H1 (cell line): ENCODE measurements around the gene CERS3. TPM values are rescaled to one million over a fixed set of nuclear protein-coding genes. Genes with fewer than 3 reads are reported as not detected.

Experiments used
- CTCF ChIA-PET: fragments of 300-600 bp; sonication (Branson Sonifier 250); formaldehyde crosslinking; loops from one replicate; lab custom pipeline; 2021; ENCODE audit not compliant: partially characterized antibody; lab: Charles Lee
- POLR2A ChIA-PET: fragments of 300-600 bp; sonication (Branson Sonifier 250); formaldehyde crosslinking; loops from one replicate; lab custom pipeline; 2021; ENCODE audit warnings: inconsistent platforms; ENCODE audit not compliant: partially characterized antibody; lab: Charles Lee
- DNase-seq, 2 experiments: peaks; one replicate each; pipeline versions ENCODE4 v3.0.0 to v3.0.0-alpha.2; 2010 to 2022; ENCODE audit warnings: low spot score in 2 of 2, low read depth in 1 of 2, mixed read lengths in 1 of 2
- FAIRE-seq: peaks from 2 replicates; lab custom pipeline; 2011; peaks lifted over from hg19 to GRCh38; lab: Jason Lieb, UNC
- H2AFZ ChIP-seq: 2 replicates; pipeline ENCODE4 v1.8.1; 2012; ENCODE audit warnings: low read length, inconsistent platforms
- H2AK5ac ChIP-seq: 2 replicates; pipeline ENCODE4 v1.6.1; 2013; ENCODE audit warnings: low read depth, low read length
- H2BK120ac ChIP-seq: replicated peaks from 2 replicates; pipeline ENCODE3; 2013; ENCODE audit warnings: low read depth, low read length, inconsistent platforms
- H2BK12ac ChIP-seq: 2 replicates; pipeline ENCODE4 v1.6.1; 2013; ENCODE audit warnings: low read depth, low read length
- H2BK15ac ChIP-seq: 2 replicates; pipeline ENCODE4 v1.6.1; 2013; ENCODE audit warnings: low read length
- H2BK20ac ChIP-seq: 2 replicates; pipeline ENCODE4 v1.6.1; 2013; ENCODE audit warnings: low read length
- H2BK5ac ChIP-seq: 2 replicates; pipeline ENCODE4 v1.6.1; 2013; ENCODE audit warnings: low read depth, low read length
- H3K14ac ChIP-seq: 2 replicates; pipeline ENCODE4 v1.6.1; 2013; ENCODE audit warnings: inconsistent platforms; ENCODE audit not compliant: insufficient read length
- H3K18ac ChIP-seq: 2 replicates; pipeline ENCODE4 v1.6.1; 2013; ENCODE audit warnings: low read length; ENCODE audit errors: extremely low read depth
- H3K23ac ChIP-seq: 2 replicates; pipeline ENCODE4 v1.6.1; 2013; ENCODE audit warnings: inconsistent platforms; ENCODE audit not compliant: insufficient read length
- H3K23me2 ChIP-seq: 2 replicates; pipeline ENCODE4 v1.6.1; 2013; ENCODE audit warnings: low read depth, low read length
- H3K27ac ChIP-seq: 2 replicates; pipeline ENCODE4 v1.6.1; 2011; ENCODE audit warnings: low read depth, low read length, inconsistent platforms
- H3K27me3 ChIP-seq, 4 experiments: replicated peaks in 1 of 4; 1 replicate in 1 of 4; 2 replicates in 3 of 4; pipeline versions ENCODE4 v1.6.1 to v1.8.1; 2011 to 2013; ENCODE audit warnings: low read length in 3 of 4, mild to moderate bottlenecking in 3 of 4, inconsistent platforms in 2 of 4, mixed read lengths in 2 of 4, moderate library complexity in 1 of 4; ENCODE audit not compliant: control insufficient read depth in 3 of 4, insufficient read depth in 3 of 4; ENCODE audit errors: extremely low read depth in 1 of 4
- H3K36me3 ChIP-seq, 4 experiments: 2 replicates each; pipeline versions ENCODE4 v1.6.1 to v1.8.1; 2011 to 2013; ENCODE audit warnings: mild to moderate bottlenecking in 4 of 4, low read length in 3 of 4, moderate library complexity in 2 of 4, control low read depth in 1 of 4, inconsistent platforms in 1 of 4; ENCODE audit not compliant: insufficient read depth in 4 of 4, control insufficient read depth in 2 of 4
- H3K4ac ChIP-seq: replicated peaks from 2 replicates; pipeline ENCODE3; 2013; ENCODE audit warnings: low read length, low read depth, mixed read lengths, inconsistent platforms; ENCODE audit not compliant: insufficient read length
- H3K4me1 ChIP-seq, 4 experiments: replicated peaks in 1 of 4; 1 replicate in 1 of 4; 2 replicates in 3 of 4; pipeline versions ENCODE4 v1.6.1 to v1.8.1; 2011 to 2013; ENCODE audit warnings: low read length in 3 of 4, inconsistent platforms in 2 of 4, mixed read lengths in 1 of 4; ENCODE audit not compliant: insufficient read depth in 4 of 4, control insufficient read depth in 3 of 4
- H3K4me2 ChIP-seq, 2 experiments: 2 replicates each; pipeline versions ENCODE4 v1.6.1 to v1.8.1; 2011 to 2013; ENCODE audit warnings: low read depth in 2 of 2, low read length in 2 of 2, control low read depth in 1 of 2, inconsistent platforms in 1 of 2, mild to moderate bottlenecking in 1 of 2; ENCODE audit not compliant: insufficient read depth in 1 of 2
- H3K4me3 ChIP-seq, 4 experiments: fragments of 200-600, 300-600 bp in 1 of 4; sonication (generic), shearing (Covaris generic), sonication (Bioruptor Twin) in 1 of 4; 2 replicates each; pipeline versions ENCODE4 v1.5.1 to v1.8.1; 2011 to 2016; ENCODE audit warnings: low read length in 4 of 4, low read depth in 3 of 4, control low read depth in 2 of 4, inconsistent platforms in 2 of 4, mild to moderate bottlenecking in 2 of 4, mixed read lengths in 1 of 4, moderate library complexity in 1 of 4; ENCODE audit not compliant: insufficient read depth in 2 of 4; ENCODE audit errors: extremely low read depth in 1 of 4
- H3K56ac ChIP-seq: replicated peaks from 2 replicates; pipeline ENCODE3; 2013; ENCODE audit warnings: low read depth, mild to moderate bottlenecking, mixed read lengths, low read length, inconsistent platforms; ENCODE audit not compliant: insufficient read length
- H3K79me1 ChIP-seq: 2 replicates; pipeline ENCODE4 v1.6.1; 2013; ENCODE audit warnings: low read depth, low read length, control low read depth
- H3K79me2 ChIP-seq, 2 experiments: 2 replicates each; pipeline versions ENCODE4 v1.6.1 to v1.8.1; 2012 to 2013; ENCODE audit warnings: low read length in 2 of 2, mild to moderate bottlenecking in 2 of 2, inconsistent platforms in 1 of 2; ENCODE audit not compliant: insufficient read depth in 2 of 2, control insufficient read depth in 1 of 2
- H3K9ac ChIP-seq, 4 experiments: replicated peaks in 1 of 4; 1 replicate in 1 of 4; 2 replicates in 3 of 4; pipeline versions ENCODE4 v1.6.1 to v1.8.1; 2011 to 2013; ENCODE audit warnings: low read depth in 3 of 4, low read length in 3 of 4, control low read depth in 2 of 4, mild to moderate bottlenecking in 2 of 4, moderate library complexity in 2 of 4, inconsistent platforms in 1 of 4; ENCODE audit errors: extremely low read depth in 1 of 4
- H3K9me3 ChIP-seq, 2 experiments: 2 replicates each; pipeline versions ENCODE4 v1.6.1 to v1.8.1; 2012 to 2013; ENCODE audit warnings: mild to moderate bottlenecking in 2 of 2, moderate library complexity in 2 of 2, control low read depth in 1 of 2, inconsistent platforms in 1 of 2, low read depth in 1 of 2, low read length in 1 of 2, mixed read lengths in 1 of 2; ENCODE audit not compliant: insufficient read depth in 2 of 2
- H4K20me1 ChIP-seq, 2 experiments: replicated peaks in 1 of 2; 2 replicates each; pipeline versions ENCODE3 to v1.8.1; 2011 to 2013; ENCODE audit warnings: inconsistent platforms in 2 of 2, low read length in 2 of 2, mild to moderate bottlenecking in 1 of 2; ENCODE audit not compliant: insufficient read depth in 2 of 2, control insufficient read depth in 1 of 2
- H4K5ac ChIP-seq: 2 replicates; pipeline ENCODE4 v1.6.1; 2013; ENCODE audit warnings: low read length, low read depth, mixed read lengths, inconsistent platforms; ENCODE audit not compliant: insufficient read length
- H4K8ac ChIP-seq: 2 replicates; pipeline ENCODE4 v1.8.0; 2013; ENCODE audit warnings: mild to moderate bottlenecking, moderate library complexity, low read length, inconsistent platforms; ENCODE audit not compliant: insufficient read depth; ENCODE audit errors: extremely low read depth
- H4K91ac ChIP-seq: replicated peaks from 2 replicates; pipeline ENCODE3; 2013; ENCODE audit warnings: low read length, mixed read lengths, inconsistent platforms; ENCODE audit not compliant: insufficient read length
- CBX5 ChIP-seq: fragments of 300-800, 300-1000 bp; sonication (generic); IDR thresholded peaks from 2 replicates; pipeline ENCODE4 v1.7.1; 2016; ENCODE audit warnings: antibody characterized with exemption, low read length, low read depth
- CHD2 ChIP-seq: IDR thresholded peaks from 2 replicates; pipeline ENCODE4 v1.6.1; 2012; ENCODE audit warnings: low read length, improper control_type of control experiment
- E2F6 ChIP-seq: IDR thresholded peaks from 2 replicates; pipeline ENCODE4 v1.6.1; 2012; ENCODE audit warnings: inconsistent platforms
- FOSL1 ChIP-seq: IDR thresholded peaks from 2 replicates; pipeline ENCODE4 v1.6.1; 2011; ENCODE audit warnings: mild to moderate bottlenecking, low read depth, low read length, moderate library complexity; ENCODE audit not compliant: insufficient read depth
- MAFK ChIP-seq: IDR thresholded peaks from 2 replicates; pipeline ENCODE4 v1.6.1; 2012; ENCODE audit warnings: low read depth, mild to moderate bottlenecking, improper control_type of control experiment, low read length
- POU5F1 ChIP-seq: IDR thresholded peaks from 2 replicates; pipeline ENCODE4 v1.6.1; 2011; ENCODE audit warnings: low read depth, mild to moderate bottlenecking, low read length, moderate library complexity
- RNF2 ChIP-seq: fragments of 200-900, 300-1000 bp; sonication (generic); IDR thresholded peaks from 2 replicates; pipeline ENCODE4 v1.7.1; 2016; ENCODE audit warnings: borderline replicate concordance, low read depth, mild to moderate bottlenecking, antibody characterized with exemption, low read length; ENCODE audit not compliant: poor library complexity, severe bottlenecking; ENCODE audit errors: missing control alignments
- SIN3A ChIP-seq, 2 experiments: IDR thresholded peaks in 1 of 2; conservative IDR thresholded peaks in 1 of 2; 2 replicates each; pipeline ENCODE4 v1.6.1; 2011 to 2012; ENCODE audit warnings: low read length in 2 of 2, improper control_type of control experiment in 1 of 2, low read depth in 1 of 2, mild to moderate bottlenecking in 1 of 2
- TCF12 ChIP-seq: IDR thresholded peaks from 2 replicates; pipeline ENCODE4 v1.6.1; 2011; ENCODE audit warnings: low read depth, mild to moderate bottlenecking, low read length
- WGBS, 2 experiments: shearing (Covaris generic) in 1 of 2; methylation state at CpG; one replicate each; pipeline versions ENCODE4 v1.1.6 to v1.1.7; 2013 to 2015; ENCODE audit warnings: low lambda C conversion rate in 2 of 2, mixed read lengths in 2 of 2, inconsistent platforms in 1 of 2, low coverage in 1 of 2, missing lambda C conversion rate in 1 of 2; ENCODE audit not compliant: insufficient replicate concordance in 2 of 2, insufficient coverage in 1 of 2, insufficient read length in 1 of 2; ENCODE audit errors: extremely low coverage in 1 of 2, missing lambda C conversion rate in 1 of 2; 5-methylcytosine and 5-hydroxymethylcytosine counted together
- polyA plus RNA-seq, 7 experiments: library from polyadenylated mRNA; depleted of rRNA in 3 of 7; stranded (reverse) in 5 of 7; unstranded in 2 of 7; fragments of >200 nt in 5 of 7; fragments of 200-250 nt in 2 of 7; gene quantifications; 1 replicate in 5 of 7; 2 replicates in 1 of 7; 4 replicates in 1 of 7; pipeline versions ENCODE4 v1.2.1 to v1.2.3, GENCODE V29; 2011 to 2013; ENCODE audit warnings: missing spikeins in 2 of 7, mixed read lengths in 2 of 7
- total RNA-seq: library from RNA; stranded (reverse); fragmentation: NEBNext Ultra II Directional; extraction: Animal tissue kit (Norgen Biotek cat#: 25700); gene quantifications from 2 replicates; pipeline ENCODE4 v1.2.1, GENCODE V29; 2021

Gene CERS3
- total and polyA plus RNA-seq, 2 of the 8 experiments (the other 6 are each of a cell fraction or from before 2014, with no cell fraction given) = 0.62 TPM; not detected in 1

- DNase-seq (no peak), FAIRE-seq (no peak)
- H3K4ac ChIP-seq = no peak overlapping the region
- no peak overlapping the region for H2BK20ac ChIP-seq
- no peaks in the 10 kb centered on the region for H3K79me1 ChIP-seq
- no peak overlapping the region for H4K8ac ChIP-seq
- no peaks in the 10 kb centered on the region for H3K79me2 ChIP-seq
- ChIA-PET CTCF (no interaction called here), POLR2A (no interaction called here)
- H3K27ac ChIP-seq = no peak overlapping the region
- H3K9me3 ChIP-seq = peaks cover 53 to 54% of the 10 kb centered on the region in 2 experiments
- H3K18ac ChIP-seq = no peak overlapping the region
- no peaks in the 10 kb centered on the region for H3K23me2 ChIP-seq
- no peak overlapping the region for H3K14ac ChIP-seq
- no peak overlapping the region for H2AK5ac ChIP-seq
- no peaks in the 10 kb centered on the region for H3K4me1 ChIP-seq
- no peak overlapping the region for H4K91ac ChIP-seq
- no peak overlapping the region for H3K4me2 ChIP-seq
- H4K20me1 ChIP-seq = no peaks in the 10 kb centered on the region
- no peak overlapping the region for H4K5ac ChIP-seq
- no peak overlapping the region for H3K23ac ChIP-seq
- H3K36me3 ChIP-seq = no peaks in the 10 kb centered on the region
- no peak overlapping the region for H2BK15ac ChIP-seq
- H2AFZ ChIP-seq = no peak overlapping the region
- H3K27me3 ChIP-seq = no peaks in the 10 kb centered on the region
- H2BK12ac ChIP-seq = no peak overlapping the region
- no peak overlapping the region for H2BK120ac ChIP-seq
- H3K4me3 ChIP-seq = no peak overlapping the region
- 80% methylated on average over 3 of the region's 3 CpGs; no CpG with 5 or more reads in 1 of the 2 experiments for WGBS, 2 experiments
- H2BK5ac ChIP-seq = no peak overlapping the region
- H3K9ac ChIP-seq = no peak overlapping the region
- no peak for TF ChIP-seq FOSL1
- no peak for TF ChIP-seq E2F6
- TF ChIP-seq SIN3A (conservative IDR thresholded peaks at IDR 0.05 in 1 of 2, IDR thresholded peaks at IDR 0.05 in 1 of 2; ENCODE audit: low read depth in 1 of 2, low read length in 2 of 2) = no peak
- TF ChIP-seq TCF12 = no peak
- TF ChIP-seq CHD2 = no peak
- TF ChIP-seq MAFK = no peak
- TF ChIP-seq POU5F1 = no peak
- TF ChIP-seq RNF2 = no peak
- no peak for TF ChIP-seq CBX5
- H3K56ac ChIP-seq = no peak overlapping the region
These were observed 56.8 kb downstream of the CERS3 start for GRCh38 chr15:100471933-100472332.
